Measurements from ENCODE around the gene CHL1. TPM values are rescaled to one million over a fixed set of nuclear protein-coding genes. Genes with fewer than 3 reads are reported as not detected.

CHL1 gene
- total and polyA plus RNA-seq, 2 donors (not counting 1 experiment from before 2014, with no cell fraction given) = 6.2 to 18.0 TPM

DNA sequence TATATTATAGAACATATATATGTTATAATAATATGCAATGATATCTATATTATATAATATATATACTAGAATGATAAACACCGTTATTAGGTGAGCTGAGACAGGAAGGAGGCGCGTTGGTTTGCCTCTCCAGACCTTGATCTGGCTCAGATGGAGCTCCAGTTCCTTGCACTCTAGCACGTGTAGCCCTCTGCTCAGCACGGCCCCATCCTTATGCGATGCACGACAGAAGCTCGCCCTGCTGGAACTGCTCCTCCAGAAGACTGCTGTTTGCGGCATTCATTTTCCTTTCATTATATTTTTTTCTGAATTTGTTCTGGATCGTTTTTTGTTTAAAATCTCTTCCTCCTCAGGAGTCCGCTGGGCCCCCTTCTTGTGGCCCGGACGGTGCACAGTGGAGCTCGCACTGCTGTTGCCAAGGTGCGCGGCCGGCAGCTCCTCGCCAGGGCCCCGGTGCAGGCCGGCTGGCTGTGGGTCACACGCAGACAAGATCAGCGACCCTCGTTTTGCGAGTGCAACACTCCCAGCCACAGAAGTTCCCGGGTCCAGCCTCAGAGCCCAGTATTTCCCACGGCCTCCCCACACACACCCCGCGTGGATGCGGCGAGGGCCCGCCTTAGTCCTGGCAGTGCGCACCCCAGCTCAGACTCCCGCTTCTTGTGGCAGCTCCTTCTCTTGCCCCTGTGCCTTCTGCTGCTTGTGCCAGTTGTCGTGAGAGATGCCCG is 112.2 kb downstream of the CHL1 start:
- Mint-ChIP-seq H3K27me3 (no peaks in the 10 kb centered on the region), H3K9me3 (ENCODE audit: insufficient read depth) (no peaks in the 10 kb centered on the region), H3K4me3 (peak overlapping the region; percentile 74), H3K27ac (no peak overlapping the region), H3K4me1 (peaks cover 4% of the 10 kb centered on the region)
- H3K4me3 ChIP-seq (ENCODE audit: control extremely low read depth in 1 of 5, extremely low read depth in 1 of 5, insufficient read depth in 1 of 5, low read depth in 2 of 5, low read length in 4 of 5) = peak overlapping the region in 4 of 5 experiments; percentile 5 to 42 (median 33)
- H3K79me2 ChIP-seq (ENCODE audit: control insufficient read depth, insufficient read depth, low read length) = no peaks in the 10 kb centered on the region
- peak overlapping the region; percentile 45 for H3K9ac ChIP-seq (ENCODE audit: low read length)
- CTCF ChIA-PET = interaction anchor here (1.4 kb wide), 1 partner anchor 9 kb away, joined by 3 read pairs; no protein-coding TSS in a partner anchor
- TF ChIP-seq, protein P1, sequence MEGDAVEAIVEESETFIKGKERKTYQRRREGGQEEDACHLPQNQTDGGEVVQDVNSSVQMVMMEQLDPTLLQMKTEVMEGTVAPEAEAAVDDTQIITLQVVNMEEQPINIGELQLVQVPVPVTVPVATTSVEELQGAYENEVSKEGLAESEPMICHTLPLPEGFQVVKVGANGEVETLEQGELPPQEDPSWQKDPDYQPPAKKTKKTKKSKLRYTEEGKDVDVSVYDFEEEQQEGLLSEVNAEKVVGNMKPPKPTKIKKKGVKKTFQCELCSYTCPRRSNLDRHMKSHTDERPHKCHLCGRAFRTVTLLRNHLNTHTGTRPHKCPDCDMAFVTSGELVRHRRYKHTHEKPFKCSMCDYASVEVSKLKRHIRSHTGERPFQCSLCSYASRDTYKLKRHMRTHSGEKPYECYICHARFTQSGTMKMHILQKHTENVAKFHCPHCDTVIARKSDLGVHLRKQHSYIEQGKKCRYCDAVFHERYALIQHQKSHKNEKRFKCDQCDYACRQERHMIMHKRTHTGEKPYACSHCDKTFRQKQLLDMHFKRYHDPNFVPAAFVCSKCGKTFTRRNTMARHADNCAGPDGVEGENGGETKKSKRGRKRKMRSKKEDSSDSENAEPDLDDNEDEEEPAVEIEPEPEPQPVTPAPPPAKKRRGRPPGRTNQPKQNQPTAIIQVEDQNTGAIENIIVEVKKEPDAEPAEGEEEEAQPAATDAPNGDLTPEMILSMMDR (IDR thresholded peaks at IDR 0.05) = peak; percentile 14
- no peak for TF ChIP-seq EZH2 (IDR thresholded peaks at IDR 0.05; ENCODE audit: borderline replicate concordance, insufficient read depth, low read depth, low read length, poor library complexity, severe bottlenecking)
- H4K20me1 ChIP-seq (ENCODE audit: control insufficient read depth, insufficient read depth, low read length, poor library complexity, severe bottlenecking) = no peaks in the 10 kb centered on the region
- POLR2A ChIA-PET = no interaction called here
- H3K9me3 ChIP-seq (ENCODE audit: control extremely low read depth in 1 of 3, control insufficient read depth in 2 of 3, insufficient read depth in 1 of 3, low read length in 2 of 3) = peaks cover 0 to 10% (median 1%) of the 10 kb centered on the region in 3 donors
- peak overlapping the region; percentile 69 for H2AFZ ChIP-seq (ENCODE audit: insufficient read depth, low read depth, low read length, poor library complexity, severe bottlenecking)
- ATAC-seq (ENCODE audit: low read depth) (peak; percentile 31), DNase-seq (peak; percentile 24)
- H3K27me3 ChIP-seq (replicated peaks in 1 of 4; ENCODE audit: control extremely low read depth in 1 of 4, control insufficient read depth in 3 of 4, insufficient read depth in 4 of 4, low read length in 3 of 4) = no peaks in the 10 kb centered on the region
- H3K36me3 ChIP-seq (replicated peaks in 1 of 2; ENCODE audit: control extremely low read depth in 1 of 2, control insufficient read depth in 1 of 2, extremely low read depth in 1 of 2, insufficient read depth in 2 of 2, low read length in 1 of 2) = no peaks in the 10 kb centered on the region
- intact Hi-C loops (cut with micrococcal nuclease) = no loop called here
- H3K4me2 ChIP-seq (replicated peaks; ENCODE audit: low read depth, low read length, poor library complexity, severe bottlenecking) = peak overlapping the region; percentile 60
- peaks cover 0 to 3% of the 10 kb centered on the region in 2 donors for H3K4me1 ChIP-seq (ENCODE audit: control insufficient read depth in 2 of 2, insufficient read depth in 2 of 2, low read length in 2 of 2)
- H3K27ac ChIP-seq (ENCODE audit: low read length in 2 of 2) = no peak overlapping the region
- WGBS (ENCODE audit: insufficient coverage) = 41% methylated on average over 25 of the region's 35 CpGs

DNA sequence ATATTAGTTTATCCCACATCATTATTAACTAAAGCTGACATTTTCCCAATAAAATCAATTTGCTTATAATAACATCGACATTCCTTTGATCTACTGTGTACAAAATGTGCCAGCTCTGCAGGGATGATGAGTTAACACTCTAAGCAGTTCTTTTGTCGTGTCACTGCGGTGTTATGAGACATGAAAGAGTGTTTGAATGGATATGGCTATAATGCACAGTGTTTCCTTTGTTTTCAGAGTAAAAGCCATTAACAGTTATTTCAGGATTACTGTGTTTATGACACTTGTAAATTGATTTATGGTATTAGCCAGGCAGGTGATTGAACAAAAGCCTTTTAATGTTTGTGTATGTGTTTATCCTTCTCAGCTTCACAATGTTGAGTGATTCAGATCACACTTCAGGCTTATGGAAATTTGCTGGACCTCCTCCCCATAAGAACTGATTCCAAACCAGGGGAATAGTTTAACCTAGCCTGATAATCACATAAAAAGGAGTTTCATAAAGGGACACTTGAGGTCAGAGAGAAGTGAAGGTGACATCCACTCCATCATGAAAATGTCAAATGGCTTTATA is 115.7 kb downstream of the CHL1 start:
- WGBS (ENCODE audit: insufficient coverage) = 96% methylated on average over 2 of the region's 3 CpGs
- H3K4me3 ChIP-seq (ENCODE audit: control extremely low read depth in 1 of 5, extremely low read depth in 1 of 5, insufficient read depth in 1 of 5, low read depth in 2 of 5, low read length in 4 of 5) = no peak overlapping the region

More for the DNA sequence above, 115.7 kb downstream of the CHL1 start:
- Histone ChIP-seq H3K9me3 (ENCODE audit: control extremely low read depth in 1 of 3, control insufficient read depth in 2 of 3, insufficient read depth in 1 of 3, low read length in 2 of 3) (peaks cover 0 to 10% (median 1%) of the 10 kb centered on the region in 3 donors), H3K27ac (ENCODE audit: low read length in 2 of 2) (no peak overlapping the region), H3K36me3 (replicated peaks in 1 of 2; ENCODE audit: control extremely low read depth in 1 of 2, control insufficient read depth in 1 of 2, extremely low read depth in 1 of 2, insufficient read depth in 2 of 2, low read length in 1 of 2) (no peaks in the 10 kb centered on the region), H3K9ac (ENCODE audit: low read length) (no peak overlapping the region), H3K4me2 (replicated peaks; ENCODE audit: low read depth, low read length, poor library complexity, severe bottlenecking) (no peak overlapping the region), H3K4me1 (ENCODE audit: control insufficient read depth in 2 of 2, insufficient read depth in 2 of 2, low read length in 2 of 2) (peaks cover 0 to 3% of the 10 kb centered on the region in 2 donors), H2AFZ (ENCODE audit: insufficient read depth, low read depth, low read length, poor library complexity, severe bottlenecking) (no peak overlapping the region), H3K79me2 (ENCODE audit: control insufficient read depth, insufficient read depth, low read length) (no peaks in the 10 kb centered on the region), H4K20me1 (ENCODE audit: control insufficient read depth, insufficient read depth, low read length, poor library complexity, severe bottlenecking) (no peaks in the 10 kb centered on the region), H3K27me3 (replicated peaks in 1 of 4; ENCODE audit: control extremely low read depth in 1 of 4, control insufficient read depth in 3 of 4, insufficient read depth in 4 of 4, low read length in 3 of 4) (no peaks in the 10 kb centered on the region)
- ChIA-PET POLR2A (no interaction called here), CTCF (interaction anchor here (1.8 kb wide), 1 partner anchor 42 kb away, joined by 6 read pairs; no protein-coding TSS in a partner anchor)
- Mint-ChIP-seq H3K27ac (no peak overlapping the region), H3K4me1 (peaks cover 4% of the 10 kb centered on the region), H3K27me3 (no peaks in the 10 kb centered on the region), H3K9me3 (ENCODE audit: insufficient read depth) (no peaks in the 10 kb centered on the region), H3K4me3 (no peak overlapping the region)
- TF ChIP-seq EZH2 (IDR thresholded peaks at IDR 0.05; ENCODE audit: borderline replicate concordance, insufficient read depth, low read depth, low read length, poor library complexity, severe bottlenecking) = no peak
- TF ChIP-seq, protein P1 (IDR thresholded peaks at IDR 0.05) = no peak
- ATAC-seq (ENCODE audit: low read depth) = no peak
- DNase-seq = no peak
- intact Hi-C loops (cut with micrococcal nuclease) = no loop called here
